Measurements from ENCODE around the gene SAMD1. TPM values are rescaled to one million over a fixed set of nuclear protein-coding genes. Genes with fewer than 3 reads are reported as not detected.

SAMD1 gene
- total and polyA plus RNA-seq, 2 of the 13 experiments (the other 11 are each of a cell fraction or from before 2014, with no cell fraction given) = 17.5 to 45.0 TPM

GRCh38 chr19:14073925-14074838, 16.4 kb downstream of the SAMD1 start (continued):
- peak; percentile 57; the same call in 1 of the 2 replicates for TF ChIP-seq KDM5B (CRISPR knock-in tag; IDR thresholded peaks at IDR 0.05; ENCODE audit: borderline replicate concordance)
- no peak for TF ChIP-seq ZNF251 (CRISPR knock-in tag; IDR thresholded peaks at IDR 0.05)
- peak; percentile 54; the same call in 1 of the 2 replicates for TF ChIP-seq ZNF777 (CRISPR knock-in tag; IDR thresholded peaks at IDR 0.05)
- TF ChIP-seq ZBTB34 (CRISPR knock-in tag; IDR thresholded peaks at IDR 0.05) = no peak
- TF ChIP-seq, protein P1, sequence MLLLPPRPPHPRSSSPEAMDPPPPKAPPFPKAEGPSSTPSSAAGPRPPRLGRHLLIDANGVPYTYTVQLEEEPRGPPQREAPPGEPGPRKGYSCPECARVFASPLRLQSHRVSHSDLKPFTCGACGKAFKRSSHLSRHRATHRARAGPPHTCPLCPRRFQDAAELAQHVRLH (CRISPR knock-in tag; IDR thresholded peaks at IDR 0.05; ENCODE audit: borderline replicate concordance, low read depth) = no peak
- TF ChIP-seq, protein P2, sequence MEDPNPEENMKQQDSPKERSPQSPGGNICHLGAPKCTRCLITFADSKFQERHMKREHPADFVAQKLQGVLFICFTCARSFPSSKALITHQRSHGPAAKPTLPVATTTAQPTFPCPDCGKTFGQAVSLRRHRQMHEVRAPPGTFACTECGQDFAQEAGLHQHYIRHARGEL (CRISPR knock-in tag; IDR thresholded peaks at IDR 0.05) = no peak
- TF ChIP-seq ZNF354B (CRISPR knock-in tag; IDR thresholded peaks at IDR 0.05) = no peak
- no peak for TF ChIP-seq ZNF646 (CRISPR knock-in tag; IDR thresholded peaks at IDR 0.05)
- no peak for TF ChIP-seq FOXP1 (IDR thresholded peaks at IDR 0.05)
- no peak for TF ChIP-seq FOXP1 (CRISPR knock-in tag; IDR thresholded peaks at IDR 0.05)
- TF ChIP-seq, protein P3, sequence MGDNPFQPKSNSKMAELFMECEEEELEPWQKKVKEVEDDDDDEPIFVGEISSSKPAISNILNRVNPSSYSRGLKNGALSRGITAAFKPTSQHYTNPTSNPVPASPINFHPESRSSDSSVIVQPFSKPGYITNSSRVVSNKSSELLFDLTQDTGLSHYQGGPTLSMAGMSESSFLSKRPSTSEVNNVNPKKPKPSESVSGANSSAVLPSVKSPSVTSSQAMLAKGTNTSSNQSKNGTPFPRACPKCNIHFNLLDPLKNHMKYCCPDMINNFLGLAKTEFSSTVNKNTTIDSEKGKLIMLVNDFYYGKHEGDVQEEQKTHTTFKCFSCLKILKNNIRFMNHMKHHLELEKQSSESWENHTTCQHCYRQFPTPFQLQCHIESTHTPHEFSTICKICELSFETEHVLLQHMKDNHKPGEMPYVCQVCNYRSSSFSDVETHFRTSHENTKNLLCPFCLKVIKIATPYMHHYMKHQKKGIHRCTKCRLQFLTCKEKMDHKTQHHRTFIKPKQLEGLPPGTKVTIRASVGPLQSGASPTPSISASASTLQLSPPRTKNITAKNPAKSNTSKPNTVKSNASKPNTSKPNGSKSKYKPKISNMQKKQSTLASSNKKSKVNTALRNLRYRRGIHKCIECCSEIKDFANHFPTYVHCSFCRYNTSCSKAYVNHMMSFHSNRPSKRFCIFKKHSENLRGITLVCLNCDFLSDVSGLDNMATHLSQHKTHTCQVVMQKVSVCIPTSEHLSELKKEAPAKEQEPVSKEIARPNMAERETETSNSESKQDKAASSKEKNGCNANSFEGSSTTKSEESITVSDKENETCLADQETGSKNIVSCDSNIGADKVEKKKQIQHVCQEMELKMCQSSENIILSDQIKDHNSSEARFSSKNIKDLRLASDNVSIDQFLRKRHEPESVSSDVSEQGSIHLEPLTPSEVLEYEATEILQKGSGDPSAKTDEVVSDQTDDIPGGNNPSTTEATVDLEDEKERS (CRISPR knock-in tag; IDR thresholded peaks at IDR 0.05) = no peak
- no peak for TF ChIP-seq BCL6 (CRISPR knock-in tag; IDR thresholded peaks at IDR 0.05)
- TF ChIP-seq ADNP (CRISPR knock-in tag; IDR thresholded peaks at IDR 0.05) = no peak
- TF ChIP-seq ZBTB8A (CRISPR knock-in tag; IDR thresholded peaks at IDR 0.05; ENCODE audit: borderline replicate concordance, low read depth) = no peak
- no peak for TF ChIP-seq ZNF510 (CRISPR knock-in tag; IDR thresholded peaks at IDR 0.05; ENCODE audit: low read depth)
- TF ChIP-seq TBX2 (CRISPR knock-in tag; IDR thresholded peaks at IDR 0.05; ENCODE audit: borderline replicate concordance) = no peak
- TF ChIP-seq ZNF446 (CRISPR knock-in tag; IDR thresholded peaks at IDR 0.05) = no peak
- TF ChIP-seq ZBTB3 (CRISPR knock-in tag; IDR thresholded peaks at IDR 0.05; ENCODE audit: borderline replicate concordance, low read depth) = no peak
